GM18505 (cell line): ENCODE data around the gene SPATS2L.

Experiments
- ATAC-seq: cut with Tn5 transposase; IDR thresholded peaks from one replicate; pipeline ENCODE4 v1.9.1; 2021; ENCODE audit not compliant: unreplicated experiment
- POLR2A ChIP-seq: IDR thresholded peaks from 4 replicates; pipeline ENCODE4 v1.6.1; 2011; ENCODE audit warnings: borderline replicate concordance; ENCODE audit not compliant: insufficient read depth, insufficient read length; ENCODE audit errors: extremely low read depth

Gene SPATS2L

DNA sequence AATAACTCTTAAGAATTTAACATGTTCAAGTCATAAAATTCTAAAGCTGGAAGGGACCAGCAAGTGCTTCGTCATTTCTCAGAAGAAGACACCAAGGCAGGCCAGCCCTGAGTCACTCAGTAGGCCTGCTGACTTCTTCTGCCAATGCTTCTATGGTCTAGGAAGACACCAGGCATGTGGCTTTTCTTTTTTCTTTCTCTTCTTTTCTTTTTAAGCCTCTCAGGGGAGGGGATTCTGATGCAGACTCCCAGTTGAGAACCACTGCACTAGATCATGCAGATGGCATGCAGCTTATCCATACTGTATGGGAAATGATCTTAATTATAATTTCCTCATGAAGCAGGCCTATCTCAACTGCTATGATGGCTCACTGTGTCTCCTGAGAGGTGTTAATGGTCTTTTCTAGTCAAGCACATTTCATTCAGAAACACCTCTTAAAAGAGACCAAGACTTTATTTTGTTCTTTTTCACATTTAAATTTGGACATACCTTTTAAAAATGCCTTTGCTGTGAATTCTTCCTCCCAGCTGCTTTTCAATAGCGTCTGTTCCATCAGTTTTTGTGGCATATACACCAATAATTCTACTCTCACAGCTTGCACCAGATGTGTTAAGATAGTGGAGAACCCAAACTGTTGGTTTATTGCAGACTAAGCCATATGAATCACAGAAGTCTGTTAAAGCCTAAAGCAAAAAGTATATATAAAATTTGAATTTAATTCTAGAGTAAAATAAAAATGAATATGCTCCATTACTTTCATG is 192.1 kb downstream of the SPATS2L start:
- TF ChIP-seq POLR2A: no peak
- ATAC-seq: no peak

DNA sequence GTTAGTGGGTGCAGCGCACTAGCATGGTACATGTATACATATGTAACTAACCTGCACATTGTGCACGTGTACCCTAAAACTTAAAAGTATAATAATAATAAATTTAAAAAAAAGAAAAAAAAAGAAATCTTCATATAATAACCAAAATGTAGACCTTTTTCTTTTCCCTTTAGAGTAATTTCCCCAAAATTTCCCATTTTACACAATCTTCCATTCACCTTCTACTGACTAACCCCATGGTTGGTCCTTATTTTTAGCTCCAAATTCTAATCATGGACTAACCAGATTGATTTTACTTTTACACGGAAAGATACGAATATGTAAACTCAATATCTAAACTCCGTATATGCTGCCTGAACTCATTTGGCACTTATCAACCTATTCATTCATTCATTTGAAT is 195.7 kb downstream of the SPATS2L start:
- no peak for ATAC-seq
- no peak for TF ChIP-seq POLR2A

DNA sequence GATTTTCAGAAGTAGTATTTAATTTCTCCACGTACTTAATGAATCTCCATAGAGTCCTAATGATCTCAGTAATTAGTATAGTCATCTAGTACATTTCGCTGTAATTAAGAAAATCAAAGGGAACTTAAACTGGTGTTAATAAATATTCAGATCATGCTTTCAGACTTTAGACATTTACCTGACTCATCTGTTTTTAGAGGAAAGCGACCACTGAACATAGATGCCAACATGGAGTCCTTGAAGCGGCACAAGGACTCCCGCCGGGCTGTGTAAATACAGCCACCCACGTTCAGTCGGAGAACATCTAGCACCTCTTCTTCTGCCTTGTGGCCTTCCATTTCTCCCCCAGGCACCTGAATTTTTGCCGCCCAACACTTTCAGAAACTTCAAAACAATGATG is 200.2 kb downstream of the SPATS2L start:
- no peak for TF ChIP-seq POLR2A

DNA sequence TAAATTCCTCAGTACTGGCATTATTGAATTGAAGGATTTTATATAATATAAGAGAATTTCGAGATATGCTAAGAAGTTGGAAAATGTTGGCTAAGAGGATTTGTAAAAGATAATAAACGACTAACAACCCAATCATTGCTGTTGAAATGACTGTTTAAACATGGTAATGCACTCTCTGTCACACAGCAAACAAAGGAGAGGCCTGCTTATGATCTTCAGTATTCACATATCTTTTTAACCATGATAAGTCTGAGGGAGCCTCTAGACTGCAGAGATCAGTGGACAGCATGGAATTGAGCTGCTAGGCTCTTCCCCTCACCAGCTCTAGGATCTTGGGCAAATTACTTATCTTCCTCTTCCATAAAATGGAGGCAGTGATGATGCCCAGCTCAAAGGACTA is 200.7 kb downstream of the SPATS2L start:
- no peak for ATAC-seq
- TF ChIP-seq POLR2A: no peak

More for the DNA sequence above, 200.2 kb downstream of the SPATS2L start:
- ATAC-seq: no peak

DNA sequence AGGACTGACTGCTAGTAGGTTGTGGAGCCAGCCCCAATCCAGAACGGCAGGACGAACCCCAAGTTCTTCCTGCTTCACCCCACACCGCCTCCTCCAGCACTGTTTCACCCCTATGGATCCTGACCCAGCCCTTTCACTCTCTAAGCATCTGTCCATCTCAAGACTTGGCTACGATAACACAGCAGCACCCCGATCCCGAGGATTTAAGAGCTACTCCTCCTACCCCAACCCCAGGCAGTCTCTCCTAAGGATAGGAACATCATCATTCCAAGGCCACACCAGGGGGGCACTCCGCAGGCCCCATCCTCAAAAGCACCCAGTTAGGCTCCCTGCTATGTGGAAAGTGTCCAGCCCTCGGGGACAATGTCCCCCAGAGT is 202.7 kb downstream of the SPATS2L start:
- ATAC-seq: no peak
- no peak for TF ChIP-seq POLR2A

DNA sequence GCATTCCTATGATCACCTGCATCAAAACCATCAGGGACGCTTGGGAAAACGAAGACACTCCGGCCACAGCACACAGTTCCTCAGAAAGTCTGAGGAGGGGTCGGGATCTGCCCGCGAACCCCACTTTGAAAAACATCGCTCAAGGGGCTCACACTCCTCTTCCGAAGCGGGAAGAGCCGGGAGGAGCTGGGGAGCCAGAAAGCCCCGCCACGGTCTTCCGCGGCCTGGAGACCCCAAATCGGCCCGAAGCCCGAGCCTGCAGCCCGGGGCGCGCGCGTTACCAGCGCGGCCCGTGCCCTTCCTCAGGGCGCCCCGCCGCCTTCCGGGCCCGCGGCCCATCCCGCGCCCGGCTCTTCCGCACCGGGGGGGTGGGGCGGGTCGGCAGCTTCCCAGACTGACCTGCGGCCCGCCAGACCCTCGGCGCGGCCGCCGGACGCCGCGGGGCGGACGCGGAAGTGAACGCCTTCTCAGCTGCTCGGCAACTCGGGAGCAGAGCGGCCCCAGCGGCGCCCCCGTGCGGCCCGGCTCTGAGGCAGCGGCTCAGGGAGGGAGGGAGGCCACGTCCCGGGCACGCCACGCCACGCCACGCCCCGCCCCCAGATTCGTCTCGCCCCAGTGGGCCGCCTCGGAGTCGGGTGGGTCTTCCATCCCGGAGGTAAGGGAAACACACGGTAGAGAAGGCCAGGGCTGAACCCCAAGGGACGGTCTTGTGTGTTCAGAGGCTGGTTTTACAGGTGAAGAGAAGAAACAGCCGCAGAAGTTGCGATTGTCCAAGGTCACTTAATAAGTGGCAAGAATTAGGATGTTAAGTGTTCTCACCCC is 203.3 kb downstream of the SPATS2L start, which contains the start of gene KCTD18:
Gene KCTD18 (minus strand): TSS at position 457 of the 822 bp plus-strand sequence. CDS start 3,052 bp downstream, outside the sequence.
- TF ChIP-seq POLR2A: peak; percentile 82
- peak; percentile 99 for ATAC-seq

DNA sequence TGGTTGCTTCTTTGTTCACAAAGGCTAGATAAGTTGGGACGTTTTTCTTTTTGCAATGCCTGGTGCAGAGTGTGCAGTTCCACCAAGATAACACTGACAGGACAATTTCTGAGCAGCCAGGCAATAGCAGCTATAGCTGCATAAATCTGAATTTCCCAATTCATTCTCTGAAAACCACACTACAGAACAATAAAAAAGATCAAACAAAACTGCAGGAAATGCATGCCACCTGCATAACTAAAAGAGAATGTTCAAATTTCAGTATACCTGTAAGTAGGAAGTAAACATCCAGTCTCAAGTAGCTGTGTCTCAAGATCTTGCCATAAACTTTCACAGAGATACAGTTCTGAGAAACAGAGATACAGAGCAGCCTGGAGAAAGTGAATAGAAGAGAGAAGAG is 208.7 kb downstream of the SPATS2L start:
- no peak for TF ChIP-seq POLR2A
- no peak for ATAC-seq

DNA sequence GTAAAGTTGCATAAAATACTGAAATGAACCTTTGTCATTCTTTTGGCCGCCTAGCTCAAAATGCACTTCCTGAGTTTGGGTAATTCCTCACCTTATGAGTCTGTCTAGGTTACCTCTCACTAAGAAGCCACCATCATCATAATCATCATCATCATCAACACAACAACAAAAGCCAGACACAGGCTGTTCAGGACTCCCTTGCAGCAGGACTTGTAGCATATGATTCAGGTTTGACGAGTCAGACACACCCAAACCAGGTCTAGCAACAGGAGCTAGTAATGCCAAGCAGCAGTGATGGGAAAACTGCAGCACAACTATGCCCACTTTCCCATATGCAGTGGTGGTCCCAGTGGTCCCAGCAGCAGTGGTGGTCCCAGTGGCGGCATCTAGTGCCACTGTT is 216.7 kb downstream of the SPATS2L start:
- no peak for TF ChIP-seq POLR2A
- no peak for ATAC-seq

DNA sequence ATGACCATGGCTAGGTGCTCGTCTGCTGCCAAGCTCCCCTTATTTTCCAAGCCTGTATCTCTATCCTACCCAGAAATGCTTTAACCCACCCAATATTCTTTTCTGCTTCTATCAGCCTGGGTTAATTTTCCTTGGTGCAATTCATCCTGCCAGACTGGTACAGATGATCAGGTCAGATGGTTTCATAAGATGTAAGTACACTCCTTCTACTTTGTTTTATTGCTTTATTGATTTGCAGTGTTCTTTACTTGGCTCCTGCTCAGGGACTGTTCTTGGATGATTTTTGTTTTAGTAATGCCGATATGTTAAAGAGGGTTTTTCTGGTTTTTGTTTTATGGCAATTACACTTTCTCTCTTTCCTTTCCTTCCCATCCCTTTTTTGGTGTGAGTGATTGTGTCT is 217.1 kb downstream of the SPATS2L start:
- no peak for TF ChIP-seq POLR2A

DNA sequence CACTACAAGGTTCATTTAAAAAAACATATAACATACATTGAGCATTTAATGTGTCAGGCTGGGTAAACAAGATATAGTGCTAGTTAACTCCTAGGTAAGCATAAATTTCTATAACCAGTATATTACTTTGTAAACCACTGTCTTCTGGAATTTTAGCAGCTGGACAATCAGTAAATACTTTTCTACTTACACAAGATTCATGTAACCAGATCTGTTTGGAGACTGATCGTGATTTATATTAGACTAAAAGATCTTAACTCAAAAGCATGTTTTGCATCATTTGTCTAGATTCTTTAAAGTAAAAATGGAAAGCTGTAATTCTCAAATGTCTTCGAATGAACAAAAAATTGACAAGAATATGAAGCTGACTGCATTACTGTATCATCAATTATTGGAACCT is 218.6 kb downstream of the SPATS2L start:
- no peak for ATAC-seq
- no peak for TF ChIP-seq POLR2A

More for the DNA sequence above, 217.1 kb downstream of the SPATS2L start:
- ATAC-seq: no peak

DNA sequence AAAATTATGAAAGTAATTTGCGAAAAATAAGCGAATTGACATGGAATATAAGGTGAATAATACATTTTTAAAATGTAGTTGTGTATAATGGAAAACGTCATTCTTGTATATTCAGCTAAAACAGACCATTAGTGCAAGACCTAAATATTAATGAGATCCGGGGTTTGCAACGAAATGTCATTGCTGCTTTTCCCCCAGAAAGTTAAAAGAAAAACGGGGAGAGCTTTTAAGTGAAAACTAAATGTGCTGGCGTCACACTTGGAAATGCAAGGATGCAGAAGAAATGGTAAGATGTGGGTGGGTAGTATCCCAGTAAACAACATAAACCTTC is 219.0 kb downstream of the SPATS2L start:
- ATAC-seq: no peak
- no peak for TF ChIP-seq POLR2A

DNA sequence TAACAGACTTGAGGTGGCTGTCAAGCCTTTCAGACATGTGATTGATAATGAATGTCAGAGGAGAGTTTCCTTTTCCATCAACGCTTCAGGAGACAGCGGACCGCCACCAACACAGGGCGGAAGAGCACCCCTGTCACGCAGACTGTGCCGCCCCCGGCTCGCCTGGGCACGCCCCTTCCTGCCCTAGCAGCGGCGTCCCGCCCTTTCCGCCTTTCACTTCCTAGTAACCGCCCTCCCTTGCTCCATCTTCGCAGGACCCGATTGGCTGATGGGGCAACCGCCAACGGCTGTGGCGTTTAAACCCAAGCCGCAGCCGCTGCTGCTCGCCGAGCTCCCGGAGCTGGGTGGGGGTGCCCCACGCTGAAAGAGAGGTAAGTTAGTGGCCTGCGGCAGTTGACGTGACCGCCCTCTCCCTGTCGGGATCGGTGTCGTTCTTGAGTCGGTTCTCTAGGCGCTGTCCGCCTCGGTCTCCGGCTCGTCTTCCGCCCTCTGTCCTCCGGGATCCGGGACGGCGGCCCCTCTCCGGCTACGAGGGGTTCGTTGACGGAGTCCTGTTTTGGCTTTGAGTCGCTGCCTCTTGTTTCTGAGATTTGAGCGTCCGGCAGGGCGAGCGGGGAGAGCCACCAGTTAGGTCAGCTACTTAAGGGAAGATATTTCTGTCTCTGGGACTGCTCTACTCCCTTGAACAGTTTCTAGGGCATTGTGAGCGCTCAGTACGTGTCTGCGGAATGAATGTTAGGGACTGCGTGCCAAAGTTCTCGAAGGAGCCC is 219.6 kb downstream of the SPATS2L start, which contains the start of gene SGO2:
Gene SGO2 (plus strand): TSS at position 326 of the 770 bp plus-strand sequence. CDS start 6,769 bp downstream, outside the sequence.
- TF ChIP-seq POLR2A: peak; percentile 92
- ATAC-seq: peak; percentile 99

DNA sequence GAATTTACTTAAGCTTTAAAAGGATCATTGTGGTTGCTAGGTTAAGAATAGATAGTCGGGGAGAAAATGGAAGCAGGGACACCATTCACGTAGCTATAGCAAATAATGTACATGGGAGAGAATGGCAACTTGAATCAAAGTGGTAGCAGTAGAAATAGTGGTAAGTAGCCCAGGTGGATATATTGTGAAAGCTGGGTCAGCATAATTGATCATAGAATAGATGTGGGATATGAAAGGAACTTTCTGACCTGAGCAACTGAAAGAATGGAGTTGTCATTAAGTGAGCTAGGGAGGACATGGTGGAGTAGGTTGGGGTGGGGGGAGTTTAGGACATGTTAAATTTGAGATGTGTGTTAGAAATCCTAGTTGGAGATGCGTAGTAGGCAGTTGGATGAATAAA is 221.7 kb downstream of the SPATS2L start:
- TF ChIP-seq POLR2A: no peak
- ATAC-seq: no peak
